PC-3 (cell line): ENCODE data around the gene CAPG. TPM values are rescaled to one million over a fixed set of nuclear protein-coding genes. Genes with fewer than 3 reads are reported as not detected.

Experiments
- ATAC-seq: fragments of 200-7000 bp; cut with Tn5 transposase; 2 replicates; pipeline ENCODE4 v1.9.1; 2020; ENCODE audit warnings: mild to moderate bottlenecking, moderate library complexity
- BruUV-seq: library from RNA; stranded (reverse); fragments of 400-500 nt; replicated peaks from 2 replicates; lab custom pipeline; 2021; lab: Mats Ljungman, UMichigan
- CTCF ChIA-PET: fragments of 300-600 bp; sonication (Branson Sonifier 250); formaldehyde crosslinking; loops from one replicate; lab custom pipeline; 2022; ENCODE audit warnings: antibody characterized with exemption; lab: Charles Lee
- POLR2A ChIA-PET: fragments of 300-600 bp; sonication (Branson Sonifier 250); formaldehyde crosslinking; loops from one replicate; lab custom pipeline; 2022; ENCODE audit warnings: antibody characterized with exemption; ENCODE audit not compliant: unreplicated experiment; lab: Charles Lee
- DNase-seq: peaks from one replicate; pipeline ENCODE4 v3.0.0-alpha.2; 2015
- H2AFZ ChIP-seq: fragments of 300-600 bp; sonication (generic); 2 replicates; pipeline ENCODE4 v1.6.0; 2016; ENCODE audit warnings: antibody characterized with exemption, low read length
- H3F3A ChIP-seq: fragments of 300-600 bp; sonication (generic); one replicate; pipeline ENCODE4 v1.6.0; 2017; ENCODE audit warnings: antibody characterized with exemption, low read length, control low read depth, mild to moderate bottlenecking; ENCODE audit not compliant: unreplicated experiment
- H3K27ac ChIP-seq: fragments of 300-600 bp; sonication (generic); 2 replicates; pipeline ENCODE4 v1.5.1; 2016; ENCODE audit warnings: mild to moderate bottlenecking, low read length
- H3K27me3 ChIP-seq: fragments of 300-600 bp; sonication (generic); 2 replicates; pipeline ENCODE4 v1.6.1; 2016; ENCODE audit warnings: low read length, mixed read lengths
- H3K36me3 ChIP-seq: fragments of 300-600 bp; sonication (generic); 2 replicates; pipeline ENCODE4 v1.6.1; 2016; ENCODE audit warnings: low read depth, mixed run types, low read length, mixed read lengths
- H3K4me1 ChIP-seq: fragments of 300-600 bp; sonication (generic); 2 replicates; pipeline ENCODE4 v1.5.1; 2016; ENCODE audit warnings: low read length; ENCODE audit not compliant: insufficient read depth
- H3K4me2 ChIP-seq: fragments of 300-600 bp; sonication (generic); 2 replicates; pipeline ENCODE4 v1.6.0; 2016; ENCODE audit warnings: low read length
- H3K4me3 ChIP-seq: fragments of 300-600 bp; sonication (generic); 2 replicates; pipeline ENCODE4 v1.5.1; 2016; ENCODE audit warnings: mild to moderate bottlenecking, low read length, mixed read lengths
- H3K79me2 ChIP-seq: fragments of 300-600 bp; sonication (generic); 2 replicates; pipeline ENCODE4 v1.6.1; 2017; ENCODE audit warnings: low read length, mixed read lengths
- H3K9ac ChIP-seq: fragments of 300-600 bp; sonication (generic); 2 replicates; pipeline ENCODE4 v1.6.0; 2016; ENCODE audit warnings: mild to moderate bottlenecking, low read length
- H3K9me2 ChIP-seq: fragments of 300-600 bp; sonication (generic); replicated peaks from 2 replicates; pipeline ENCODE4 v1.6.1; 2016; ENCODE audit warnings: mixed run types, low read length, mixed read lengths
- H3K9me3 ChIP-seq: fragments of 300-600 bp; sonication (generic); 2 replicates; pipeline ENCODE4 v1.6.1; 2016; ENCODE audit warnings: low read length, mixed read lengths
- H4K20me1 ChIP-seq: fragments of 300-600 bp; sonication (generic); 2 replicates; pipeline ENCODE4 v1.6.1; 2016; ENCODE audit warnings: low read length, mixed read lengths
- CTCF ChIP-seq: fragments of 300-600 bp; sonication (generic); conservative IDR thresholded peaks from 2 replicates; pipeline ENCODE4 v1.5.1; 2017; ENCODE audit warnings: antibody characterized with exemption, low read depth, mild to moderate bottlenecking, low read length
- EZH2 ChIP-seq: fragments of 300-600 bp; sonication (generic); IDR thresholded peaks from one replicate; pipeline ENCODE4 v1.6.1; 2017; ENCODE audit warnings: antibody characterized with exemption, mild to moderate bottlenecking, low read length; ENCODE audit not compliant: unreplicated experiment
- EZH2phosphoT487 ChIP-seq: fragments of 300-600 bp; sonication (generic); IDR thresholded peaks from 2 replicates; pipeline ENCODE4 v1.6.1; 2018; ENCODE audit warnings: mild to moderate bottlenecking, antibody characterized with exemption, low read length, borderline replicate concordance
- intact Hi-C: fragments of 100-400 bp; cut with micrococcal nuclease; formaldehyde crosslinking; loops from 2 replicates; pipeline ENCODE4 v1.9.0; 2023
- total RNA-seq: library from RNA; depleted of rRNA; stranded (reverse); fragments of >200 nt; gene quantifications from 2 replicates; pipeline ENCODE4 v1.2.3, GENCODE V29; 2014

The CAPG gene
- total RNA-seq, 1 experiment from 2014 or later, result 221 TPM

GRCh38 chr2:85452237-85452636 lies 42.1 kb upstream of the CAPG start:
- H3K4me3 ChIP-seq, result no peak overlapping the region
- ATAC-seq (no peak), DNase-seq (no peak)
- H3K9me2 ChIP-seq, result no peaks in the 10 kb centered on the region
- no peak overlapping the region for H2AFZ ChIP-seq
- H3K9ac ChIP-seq, result no peak overlapping the region
- H3K4me1 ChIP-seq, result peaks cover 9% of the 10 kb centered on the region
- no peak overlapping the region for H3K27ac ChIP-seq
- H3K4me2 ChIP-seq, result no peak overlapping the region
- H3K27me3 ChIP-seq, result no peaks in the 10 kb centered on the region
- ChIA-PET POLR2A (no interaction called here), CTCF (no interaction called here)
- no peaks in the 10 kb centered on the region for H4K20me1 ChIP-seq
- H3K79me2 ChIP-seq, result no peaks in the 10 kb centered on the region
- no TSS peak for BruUV-seq
- H3F3A ChIP-seq, result no peaks in the 10 kb centered on the region
- no peaks in the 10 kb centered on the region for H3K36me3 ChIP-seq
- intact Hi-C loops, result no loop called here
- no peaks in the 10 kb centered on the region for H3K9me3 ChIP-seq
- TF ChIP-seq EZH2phosphoT487 (no peak), CTCF (no peak), EZH2 (no peak)

GRCh38 chr2:85449214-85449588 lies 39.0 kb upstream of the CAPG start:
- ChIA-PET POLR2A (no interaction called here), CTCF (no interaction called here)
- no peak overlapping the region for H2AFZ ChIP-seq
- H3K27me3 ChIP-seq, result no peaks in the 10 kb centered on the region
- ATAC-seq, result no peak
- TF ChIP-seq EZH2, result no peak
- TF ChIP-seq CTCF, result no peak
- TF ChIP-seq EZH2phosphoT487, result no peak
- peaks cover 3% of the 10 kb centered on the region; the same call in 1 of the 2 replicates for H3K4me1 ChIP-seq
- H3K79me2 ChIP-seq, result no peaks in the 10 kb centered on the region
- no peaks in the 10 kb centered on the region for H3K9me2 ChIP-seq
- H3K36me3 ChIP-seq, result no peaks in the 10 kb centered on the region
- H3K4me2 ChIP-seq, result no peak overlapping the region
- no peak overlapping the region for H3K27ac ChIP-seq
- H3K9me3 ChIP-seq, result no peaks in the 10 kb centered on the region
- H3K9ac ChIP-seq, result no peak overlapping the region
- H4K20me1 ChIP-seq, result no peaks in the 10 kb centered on the region
- intact Hi-C loops, result no loop called here
- H3F3A ChIP-seq, result no peaks in the 10 kb centered on the region
- no peak for DNase-seq
- no TSS peak for BruUV-seq
- H3K4me3 ChIP-seq, result no peak overlapping the region

GRCh38 chr2:85448461-85449213 lies 38.5 kb upstream of the CAPG start:
- Histone ChIP-seq H3K4me1 (peaks cover 3% of the 10 kb centered on the region; the same call in 1 of the 2 replicates), H4K20me1 (no peaks in the 10 kb centered on the region), H3K9ac (no peak overlapping the region), H3K9me3 (no peaks in the 10 kb centered on the region), H3K4me3 (no peak overlapping the region), H3K79me2 (no peaks in the 10 kb centered on the region), H3F3A (no peaks in the 10 kb centered on the region), H3K9me2 (no peaks in the 10 kb centered on the region), H3K27me3 (no peaks in the 10 kb centered on the region), H2AFZ (no peak overlapping the region), H3K36me3 (no peaks in the 10 kb centered on the region), H3K4me2 (no peak overlapping the region), H3K27ac (no peak overlapping the region)
- intact Hi-C loops, result no loop called here
- no TSS peak for BruUV-seq
- no peak for ATAC-seq
- CTCF ChIA-PET, result no interaction called here
- no peak for DNase-seq
- TF ChIP-seq EZH2 (no peak), CTCF (no peak), EZH2phosphoT487 (no peak)
- POLR2A ChIA-PET, result no interaction called here
